GM10266 (cell line): ENCODE results near the gene SIX2.

Experiments
- DNase-seq: peaks from one replicate; pipeline ENCODE4 v3.0.0; 2012; ENCODE audit errors: extremely low spot score
- TF ChIP-seq, protein P1 (sequence below): IDR thresholded peaks from 2 replicates; pipeline ENCODE4 v1.5.1; 2012; ENCODE audit warnings: mild to moderate bottlenecking, low read depth; ENCODE audit not compliant: control insufficient read depth, insufficient read depth; ENCODE audit errors: missing control alignments

Gene SIX2

DNA sequence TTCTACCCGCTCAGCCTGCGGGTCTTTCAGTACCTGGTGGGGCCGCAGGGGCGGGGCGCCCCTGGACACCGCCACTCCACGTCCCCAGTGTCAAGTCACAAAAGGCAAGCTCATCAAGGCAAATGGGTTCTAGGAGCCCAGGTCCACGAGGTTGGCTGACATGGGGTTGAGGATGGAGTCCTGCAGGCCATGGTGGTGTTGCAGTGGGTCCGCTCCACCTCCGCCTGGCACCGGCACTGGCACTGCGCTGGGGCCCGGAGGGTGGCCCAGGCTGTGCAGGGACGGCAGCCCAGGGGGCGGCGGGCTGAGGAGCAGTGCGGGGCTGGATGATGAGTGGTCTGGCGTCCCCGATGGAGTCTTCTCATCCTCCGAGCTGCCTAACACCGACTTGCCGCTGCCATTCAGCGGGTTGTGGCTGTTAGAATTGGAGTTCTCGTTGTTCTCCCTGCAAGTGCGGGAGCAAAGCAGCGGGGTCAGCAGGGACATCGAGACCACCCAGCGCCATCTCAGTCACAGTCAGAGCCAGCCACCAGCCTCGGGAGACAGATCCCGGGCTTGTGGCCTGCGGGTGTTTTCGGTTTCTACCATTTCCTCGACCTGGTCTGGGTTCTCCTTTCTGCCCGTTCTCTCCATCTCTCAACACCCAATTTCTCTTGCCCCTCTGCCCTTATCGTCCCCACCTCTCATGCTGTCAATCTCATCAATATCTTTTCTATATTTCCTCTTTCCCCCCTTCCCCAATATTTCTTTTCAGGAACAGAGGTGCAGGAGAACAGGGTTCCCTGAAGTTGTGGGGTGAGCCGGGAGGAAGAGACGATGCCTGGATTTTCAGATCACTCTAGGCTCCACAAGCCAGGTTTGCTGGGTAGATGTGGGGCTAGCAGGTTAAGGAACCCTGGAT lies 3.0 kb downstream of the SIX2 start:
- no peak for DNase-seq
- TF ChIP-seq, protein P1, sequence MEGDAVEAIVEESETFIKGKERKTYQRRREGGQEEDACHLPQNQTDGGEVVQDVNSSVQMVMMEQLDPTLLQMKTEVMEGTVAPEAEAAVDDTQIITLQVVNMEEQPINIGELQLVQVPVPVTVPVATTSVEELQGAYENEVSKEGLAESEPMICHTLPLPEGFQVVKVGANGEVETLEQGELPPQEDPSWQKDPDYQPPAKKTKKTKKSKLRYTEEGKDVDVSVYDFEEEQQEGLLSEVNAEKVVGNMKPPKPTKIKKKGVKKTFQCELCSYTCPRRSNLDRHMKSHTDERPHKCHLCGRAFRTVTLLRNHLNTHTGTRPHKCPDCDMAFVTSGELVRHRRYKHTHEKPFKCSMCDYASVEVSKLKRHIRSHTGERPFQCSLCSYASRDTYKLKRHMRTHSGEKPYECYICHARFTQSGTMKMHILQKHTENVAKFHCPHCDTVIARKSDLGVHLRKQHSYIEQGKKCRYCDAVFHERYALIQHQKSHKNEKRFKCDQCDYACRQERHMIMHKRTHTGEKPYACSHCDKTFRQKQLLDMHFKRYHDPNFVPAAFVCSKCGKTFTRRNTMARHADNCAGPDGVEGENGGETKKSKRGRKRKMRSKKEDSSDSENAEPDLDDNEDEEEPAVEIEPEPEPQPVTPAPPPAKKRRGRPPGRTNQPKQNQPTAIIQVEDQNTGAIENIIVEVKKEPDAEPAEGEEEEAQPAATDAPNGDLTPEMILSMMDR = no peak

DNA sequence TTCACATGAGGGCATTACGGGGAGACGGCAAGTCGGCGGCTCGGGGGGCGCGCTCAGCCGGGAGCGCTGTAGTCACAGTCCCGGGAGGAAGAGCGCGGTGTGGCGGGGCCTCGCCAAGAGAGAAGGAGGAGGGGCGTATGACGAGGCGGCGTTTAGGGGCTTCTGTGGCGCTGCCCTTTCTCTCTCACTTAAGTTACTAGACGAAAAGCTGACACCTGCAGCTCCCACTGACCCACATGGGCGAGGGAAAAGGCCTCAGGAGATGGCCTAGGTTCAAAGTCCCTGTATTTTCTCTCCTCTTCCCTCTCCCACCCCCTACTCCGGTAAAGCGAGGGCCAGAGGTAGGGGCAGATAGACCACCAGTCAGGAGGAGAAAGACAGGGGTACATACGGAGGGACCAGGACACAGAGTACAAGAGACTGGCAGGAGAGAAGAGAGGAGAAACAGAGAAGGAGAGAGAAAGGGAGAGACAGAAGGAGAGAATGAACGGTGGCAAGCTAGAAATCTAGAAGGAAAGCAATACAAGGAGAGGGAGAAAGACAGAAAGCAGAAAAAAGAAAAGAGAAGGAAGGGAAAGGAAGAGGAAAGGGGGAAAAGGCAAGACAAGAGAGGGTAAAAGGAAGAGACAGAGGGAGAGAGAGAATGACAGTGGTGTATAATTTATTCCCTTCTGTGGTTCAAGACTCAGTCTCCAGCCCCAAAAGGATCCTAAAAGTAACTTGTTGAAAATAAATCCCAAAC lies 3.8 kb downstream of the SIX2 start:
- DNase-seq = no peak
- TF ChIP-seq, protein P1 = no peak

DNA sequence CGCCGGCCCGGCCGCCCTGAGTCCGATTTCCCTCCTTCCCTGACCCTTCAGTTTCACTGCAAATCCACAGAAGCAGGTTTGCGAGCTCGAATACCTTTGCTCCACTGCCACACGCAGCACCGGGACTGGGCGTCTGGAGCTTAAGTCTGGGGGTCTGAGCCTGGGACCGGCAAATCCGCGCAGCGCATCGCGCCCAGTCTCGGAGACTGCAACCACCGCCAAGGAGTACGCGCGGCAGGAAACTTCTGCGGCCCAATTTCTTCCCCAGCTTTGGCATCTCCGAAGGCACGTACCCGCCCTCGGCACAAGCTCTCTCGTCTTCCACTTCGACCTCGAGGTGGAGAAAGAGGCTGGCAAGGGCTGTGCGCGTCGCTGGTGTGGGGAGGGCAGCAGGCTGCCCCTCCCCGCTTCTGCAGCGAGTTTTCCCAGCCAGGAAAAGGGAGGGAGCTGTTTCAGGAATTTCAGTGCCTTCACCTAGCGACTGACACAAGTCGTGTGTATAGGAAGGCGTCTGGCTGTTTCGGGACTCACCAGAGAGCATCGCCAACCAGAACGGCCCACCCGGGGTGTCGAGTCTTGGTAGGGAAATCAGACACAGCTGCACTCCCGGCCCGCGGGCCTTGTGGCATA lies 4.6 kb downstream of the SIX2 start:
- TF ChIP-seq, protein P1 = no peak
- DNase-seq = no peak

DNA sequence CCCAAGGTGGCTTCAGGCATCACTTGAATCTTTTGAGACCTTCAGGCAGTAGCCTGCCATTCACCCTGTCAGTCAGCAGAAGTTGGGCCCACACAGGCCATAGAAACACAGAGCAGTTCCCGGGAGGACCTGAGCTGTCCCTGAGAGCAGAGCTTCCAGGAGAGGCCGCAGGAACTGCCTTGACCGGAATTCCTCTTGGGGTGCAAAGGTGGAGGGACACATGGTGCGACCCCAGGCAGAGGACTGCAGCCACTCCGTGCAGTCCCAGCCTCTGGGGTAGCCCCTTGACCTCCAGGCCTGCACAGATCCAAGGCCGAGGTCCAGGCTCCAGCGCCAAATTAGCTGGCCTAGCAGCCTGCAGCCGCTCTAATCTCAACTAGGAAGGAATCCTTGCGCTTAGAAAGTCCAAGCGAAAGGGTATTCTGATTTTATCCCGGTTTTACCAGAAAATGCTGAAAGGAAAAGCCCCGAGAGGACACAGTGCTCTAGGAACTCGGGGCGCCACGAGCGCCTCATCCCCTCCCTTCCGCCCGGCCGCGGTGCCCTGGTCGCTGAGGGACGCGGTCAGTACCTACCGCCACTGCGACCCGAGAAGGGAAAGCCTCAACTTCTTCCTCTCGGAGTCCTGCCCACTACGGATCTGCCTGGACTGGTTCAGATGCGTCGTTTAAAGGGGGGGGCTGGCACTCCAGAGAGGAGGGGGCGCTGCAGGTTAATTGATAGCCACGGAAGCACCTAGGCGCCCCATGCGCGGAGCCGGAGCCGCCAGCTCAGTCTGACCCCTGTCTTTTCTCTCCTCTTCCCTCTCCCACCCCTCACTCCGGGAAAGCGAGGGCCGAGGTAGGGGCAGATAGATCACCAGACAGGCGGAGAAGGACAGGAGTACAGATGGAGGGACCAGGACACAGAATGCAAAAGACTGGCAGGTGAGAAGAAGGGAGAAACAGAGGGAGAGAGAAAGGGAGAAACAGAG lies 5.4 kb downstream of the SIX2 start:
- TF ChIP-seq, protein P1 = no peak
- no peak for DNase-seq

DNA sequence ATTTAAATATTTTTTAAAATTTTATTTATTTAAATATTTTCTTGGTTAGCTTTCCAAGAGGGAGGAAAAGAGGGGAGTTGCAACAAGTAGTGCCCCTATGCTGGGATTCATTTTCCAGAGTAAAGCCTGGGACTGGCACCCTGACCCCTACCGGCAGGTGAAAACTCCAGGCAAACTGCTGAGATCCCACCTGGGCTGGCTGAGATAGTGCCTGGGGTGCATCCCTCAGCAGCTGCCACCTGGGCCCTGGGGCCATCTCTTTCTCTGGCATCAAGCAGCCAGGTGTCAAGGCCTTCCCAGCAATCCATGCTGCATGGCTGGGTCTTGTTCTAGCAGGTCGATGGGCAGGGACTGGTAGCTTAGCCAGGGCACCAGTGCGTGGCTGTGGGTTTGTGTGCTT lies 6.6 kb downstream of the SIX2 start:
- DNase-seq = no peak
- TF ChIP-seq, protein P1 = no peak

DNA sequence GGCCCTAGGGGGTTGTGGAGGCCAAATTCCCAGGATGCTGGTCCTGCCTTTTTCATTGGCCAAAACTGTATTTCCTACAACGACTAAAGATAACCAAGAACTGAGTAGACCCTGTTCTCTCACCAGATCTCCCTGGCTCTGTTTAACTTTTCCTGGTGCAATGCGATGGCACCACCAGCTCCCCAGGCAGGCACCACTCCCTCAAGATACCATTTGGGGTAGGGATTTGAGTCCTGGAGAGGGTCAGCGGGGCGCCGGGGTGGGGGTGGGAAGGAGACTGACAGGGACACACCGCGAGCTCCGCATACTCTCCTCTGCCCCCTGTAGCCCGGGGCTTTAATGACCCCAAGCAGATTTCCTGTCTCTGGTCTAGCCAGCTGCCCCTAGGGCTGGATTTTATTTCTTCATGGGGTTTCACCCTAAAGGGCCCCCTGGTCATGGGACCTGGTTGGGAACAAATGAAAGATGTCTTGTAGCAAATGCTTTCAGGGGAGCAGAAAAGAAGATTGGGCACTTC lies 7.3 kb downstream of the SIX2 start:
- TF ChIP-seq, protein P1 = no peak
- no peak for DNase-seq
